AG04449 (cell line): ENCODE measurements around the gene BPIFB3.

ENCODE experiments used
- CTCF ChIA-PET: fragments of 350-600 bp; formaldehyde crosslinking; extraction: SDS; loops from one replicate; lab custom pipeline; 2021; ENCODE audit warnings: antibody characterized with exemption; lab: Yijun Ruan, JAX
- POLR2A ChIA-PET: fragments of 400-600, 350-600 bp; formaldehyde crosslinking; extraction: SDS; loops from one replicate; lab custom pipeline; 2020; ENCODE audit warnings: antibody characterized with exemption, inconsistent platforms; lab: Yijun Ruan, JAX
- DNase-seq: peaks from one replicate; pipeline ENCODE4 v3.0.0-alpha.2; 2010; ENCODE audit warnings: low read depth, low spot score
- H3K4me3 ChIP-seq: 2 replicates; pipeline ENCODE4 v1.5.1; 2011; ENCODE audit warnings: low read depth, mild to moderate bottlenecking, control low read depth, low read length
- TF ChIP-seq, protein P1 (sequence below): IDR thresholded peaks from one replicate; pipeline ENCODE4 v1.5.1; 2011; ENCODE audit warnings: mild to moderate bottlenecking, moderate library complexity, low read length, control low read depth, inconsistent platforms; ENCODE audit not compliant: insufficient read depth; ENCODE audit errors: missing control alignments

BPIFB3 gene

DNA sequence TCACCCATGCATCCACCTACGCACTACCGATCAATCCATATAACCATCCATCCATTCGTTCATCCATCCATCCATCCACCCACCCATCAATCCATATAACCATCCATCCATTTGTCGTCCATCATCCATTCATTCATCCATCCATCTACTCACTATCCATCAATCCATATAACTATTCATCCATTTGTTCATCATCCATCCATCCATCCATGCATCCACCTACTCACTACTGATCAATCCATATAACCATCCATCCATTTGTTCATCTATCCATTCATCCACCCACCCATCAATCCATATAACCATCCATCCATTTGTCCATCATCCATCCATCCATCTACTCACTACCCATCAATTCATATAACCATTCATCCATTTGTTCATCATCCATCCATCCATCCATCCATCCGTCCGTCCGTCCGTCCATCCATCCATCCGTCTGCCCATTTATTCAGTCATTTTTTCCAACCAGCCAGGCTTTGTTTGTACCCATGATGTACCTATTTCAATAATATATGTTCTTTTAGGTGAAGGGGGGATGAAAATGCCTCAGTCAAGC lies 28.3 kb upstream of the BPIFB3 start:
- DNase-seq = no peak
- ChIA-PET POLR2A (no interaction called here), CTCF (no interaction called here)
- no peak overlapping the region for H3K4me3 ChIP-seq
- TF ChIP-seq, protein P1, sequence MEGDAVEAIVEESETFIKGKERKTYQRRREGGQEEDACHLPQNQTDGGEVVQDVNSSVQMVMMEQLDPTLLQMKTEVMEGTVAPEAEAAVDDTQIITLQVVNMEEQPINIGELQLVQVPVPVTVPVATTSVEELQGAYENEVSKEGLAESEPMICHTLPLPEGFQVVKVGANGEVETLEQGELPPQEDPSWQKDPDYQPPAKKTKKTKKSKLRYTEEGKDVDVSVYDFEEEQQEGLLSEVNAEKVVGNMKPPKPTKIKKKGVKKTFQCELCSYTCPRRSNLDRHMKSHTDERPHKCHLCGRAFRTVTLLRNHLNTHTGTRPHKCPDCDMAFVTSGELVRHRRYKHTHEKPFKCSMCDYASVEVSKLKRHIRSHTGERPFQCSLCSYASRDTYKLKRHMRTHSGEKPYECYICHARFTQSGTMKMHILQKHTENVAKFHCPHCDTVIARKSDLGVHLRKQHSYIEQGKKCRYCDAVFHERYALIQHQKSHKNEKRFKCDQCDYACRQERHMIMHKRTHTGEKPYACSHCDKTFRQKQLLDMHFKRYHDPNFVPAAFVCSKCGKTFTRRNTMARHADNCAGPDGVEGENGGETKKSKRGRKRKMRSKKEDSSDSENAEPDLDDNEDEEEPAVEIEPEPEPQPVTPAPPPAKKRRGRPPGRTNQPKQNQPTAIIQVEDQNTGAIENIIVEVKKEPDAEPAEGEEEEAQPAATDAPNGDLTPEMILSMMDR = no peak

DNA sequence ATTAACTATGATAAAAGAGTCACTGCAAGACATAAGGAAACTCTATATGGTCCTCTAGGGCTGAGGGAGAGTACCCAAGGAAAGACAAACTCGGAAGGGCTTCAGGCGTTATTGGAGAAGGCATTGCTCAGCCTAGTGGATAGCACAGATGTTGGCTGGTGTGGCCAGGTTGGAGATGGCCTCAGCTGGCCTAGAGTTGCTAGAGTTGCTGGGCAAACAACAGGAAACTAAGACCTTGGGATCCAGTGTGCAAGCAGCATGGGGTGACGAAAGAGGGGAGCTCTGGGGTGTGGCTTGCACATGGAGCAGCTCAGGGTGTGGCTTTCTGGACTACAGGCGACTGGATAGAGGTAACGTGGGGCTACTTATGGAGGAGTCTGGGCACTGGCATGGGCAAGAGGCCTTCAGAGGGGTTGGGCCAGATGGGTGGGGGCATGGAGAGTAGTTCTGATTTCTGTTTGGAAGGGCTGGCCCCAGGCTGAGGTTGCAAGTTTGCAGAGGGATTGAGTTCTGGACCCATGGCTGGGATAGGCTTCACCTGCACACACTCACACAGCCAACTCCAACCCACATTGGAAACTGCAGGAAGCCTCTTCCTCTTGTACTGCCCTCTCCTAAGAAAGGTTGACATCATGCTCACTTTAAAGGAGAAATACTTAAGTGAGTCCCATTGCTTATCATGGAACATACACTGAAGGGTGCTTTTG lies 27.5 kb upstream of the BPIFB3 start:
- DNase-seq = no peak
- TF ChIP-seq, protein P1 = no peak
- H3K4me3 ChIP-seq = no peak overlapping the region
- CTCF ChIA-PET = no interaction called here
- POLR2A ChIA-PET = no interaction called here

DNA sequence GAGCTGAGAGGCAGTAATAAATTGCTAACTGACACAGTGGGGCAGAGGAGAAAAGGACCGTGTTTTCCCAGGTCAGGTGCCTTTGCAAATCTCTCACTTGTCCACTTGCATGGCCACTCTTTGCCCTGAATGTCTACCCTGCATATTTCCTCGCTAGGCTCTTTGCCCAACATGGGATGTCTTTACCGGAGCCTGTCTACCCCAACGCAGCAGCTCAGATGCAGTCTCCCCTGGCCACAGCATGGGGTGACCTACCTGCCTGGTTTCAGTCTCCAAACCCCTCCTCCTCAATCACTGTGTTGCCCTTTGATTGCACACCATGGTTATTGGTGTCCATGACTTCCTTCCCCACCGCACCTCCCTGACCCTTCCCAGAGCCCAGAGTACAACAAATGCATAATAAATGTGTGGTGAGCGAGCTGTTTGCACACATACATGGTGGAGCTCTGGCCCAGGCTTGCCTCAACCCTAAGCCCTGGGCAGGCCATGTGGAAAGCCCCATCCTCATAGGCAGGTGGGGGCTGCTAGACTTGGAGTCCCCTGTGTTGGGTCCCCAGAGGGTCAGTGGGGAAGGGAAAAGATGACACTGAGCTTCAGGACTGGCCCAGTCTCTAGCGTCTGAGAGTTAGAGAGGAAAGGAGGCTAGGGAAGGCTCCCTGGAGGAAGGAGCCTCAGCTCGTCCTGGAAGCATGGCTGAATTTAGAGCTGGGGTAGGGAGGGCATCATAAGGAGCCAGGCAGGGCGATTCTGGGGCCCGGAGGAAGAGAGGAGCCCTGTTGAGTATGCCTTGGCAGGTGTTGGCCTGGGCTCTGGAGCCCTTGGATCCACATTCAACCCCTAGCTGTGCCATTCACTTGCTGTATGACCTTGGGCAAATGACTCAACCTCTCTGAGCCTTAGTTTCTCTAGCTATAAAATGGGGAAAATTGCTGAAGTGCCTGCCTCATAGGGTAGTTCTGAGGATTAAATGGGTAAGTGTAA lies 26.6 kb upstream of the BPIFB3 start:
- CTCF ChIA-PET = no interaction called here
- TF ChIP-seq, protein P1 = no peak
- POLR2A ChIA-PET = no interaction called here
- no peak for DNase-seq
- no peak overlapping the region for H3K4me3 ChIP-seq

DNA sequence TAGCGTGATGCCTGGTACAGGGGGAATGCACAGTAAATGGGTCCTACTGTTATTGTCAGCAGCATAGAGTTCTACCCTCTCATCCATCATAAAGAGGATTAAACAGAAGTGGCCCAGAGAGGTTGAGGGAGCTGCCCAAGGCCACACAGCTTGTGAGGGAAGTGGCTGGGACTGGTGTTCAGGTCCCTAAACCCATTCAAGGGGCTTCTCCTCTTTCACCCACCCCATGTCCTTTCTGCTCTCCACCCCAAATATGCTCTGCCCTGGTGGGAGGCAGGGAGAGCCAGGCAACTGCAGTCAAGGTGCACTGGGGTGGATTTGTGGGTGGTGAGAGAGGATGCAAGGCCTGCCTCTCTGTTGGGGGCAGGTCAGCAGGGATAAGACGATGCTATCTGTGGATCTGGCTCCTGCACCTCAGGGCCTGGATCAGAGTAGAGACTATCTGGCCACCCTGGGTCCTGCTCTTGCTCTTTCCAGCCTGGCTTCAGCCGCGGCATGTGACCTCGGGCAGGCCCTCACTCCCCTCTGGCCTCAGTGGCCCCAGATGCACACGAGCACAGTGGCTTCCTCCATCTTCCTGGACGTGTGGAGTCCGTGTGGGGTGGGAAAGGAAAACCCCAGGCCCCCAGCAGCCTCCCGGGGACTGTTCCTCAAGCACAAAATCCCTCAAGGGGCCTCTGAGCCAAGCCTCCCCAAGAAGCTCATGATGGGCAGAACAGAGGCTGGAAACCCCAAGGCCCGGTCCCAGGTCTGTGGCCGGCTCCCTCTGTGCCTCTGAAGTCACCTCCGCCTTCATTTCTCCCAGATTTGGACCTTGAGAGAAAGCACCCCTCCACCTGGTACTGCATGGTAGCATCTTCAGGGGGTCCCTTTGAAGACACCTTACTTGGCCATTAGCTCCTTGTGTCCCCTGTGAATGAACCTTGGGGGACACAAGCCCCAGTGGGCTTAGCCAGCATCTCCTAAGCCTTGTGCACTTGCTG lies 25.6 kb upstream of the BPIFB3 start:
- TF ChIP-seq, protein P1 = no peak
- POLR2A ChIA-PET = no interaction called here
- CTCF ChIA-PET = interaction anchor here (1.0 kb wide), 1 partner anchor 238 kb away, joined by 3 read pairs; no protein-coding TSS in a partner anchor
- DNase-seq = no peak
- no peak overlapping the region for H3K4me3 ChIP-seq

DNA sequence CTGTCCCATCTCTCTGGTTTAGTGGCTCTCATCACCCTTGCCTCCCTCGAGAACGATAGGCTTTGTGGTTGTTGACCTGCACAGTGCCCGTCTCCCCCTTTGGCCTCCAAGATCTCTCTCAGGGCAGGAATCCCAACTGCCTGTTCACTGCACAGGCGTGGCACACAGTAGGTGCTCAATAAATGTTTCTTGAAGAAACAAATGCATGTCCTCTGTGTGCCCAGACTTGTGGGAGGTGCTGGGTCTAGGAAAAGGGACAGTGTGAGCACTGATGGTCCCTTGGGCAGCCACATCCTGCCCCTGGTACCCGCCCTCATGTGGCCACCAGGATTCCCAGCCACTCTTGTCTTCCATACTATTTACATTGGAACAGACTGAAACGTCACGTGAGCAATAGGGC lies 24.8 kb upstream of the BPIFB3 start:
- POLR2A ChIA-PET = no interaction called here
- no peak for DNase-seq
- TF ChIP-seq, protein P1 = no peak
- CTCF ChIA-PET = interaction anchor here (1.0 kb wide), 1 partner anchor 239 kb away, joined by 3 read pairs; no protein-coding TSS in a partner anchor
- H3K4me3 ChIP-seq = no peak overlapping the region
